ENCODE measurements around the gene CPN2.

DNA sequence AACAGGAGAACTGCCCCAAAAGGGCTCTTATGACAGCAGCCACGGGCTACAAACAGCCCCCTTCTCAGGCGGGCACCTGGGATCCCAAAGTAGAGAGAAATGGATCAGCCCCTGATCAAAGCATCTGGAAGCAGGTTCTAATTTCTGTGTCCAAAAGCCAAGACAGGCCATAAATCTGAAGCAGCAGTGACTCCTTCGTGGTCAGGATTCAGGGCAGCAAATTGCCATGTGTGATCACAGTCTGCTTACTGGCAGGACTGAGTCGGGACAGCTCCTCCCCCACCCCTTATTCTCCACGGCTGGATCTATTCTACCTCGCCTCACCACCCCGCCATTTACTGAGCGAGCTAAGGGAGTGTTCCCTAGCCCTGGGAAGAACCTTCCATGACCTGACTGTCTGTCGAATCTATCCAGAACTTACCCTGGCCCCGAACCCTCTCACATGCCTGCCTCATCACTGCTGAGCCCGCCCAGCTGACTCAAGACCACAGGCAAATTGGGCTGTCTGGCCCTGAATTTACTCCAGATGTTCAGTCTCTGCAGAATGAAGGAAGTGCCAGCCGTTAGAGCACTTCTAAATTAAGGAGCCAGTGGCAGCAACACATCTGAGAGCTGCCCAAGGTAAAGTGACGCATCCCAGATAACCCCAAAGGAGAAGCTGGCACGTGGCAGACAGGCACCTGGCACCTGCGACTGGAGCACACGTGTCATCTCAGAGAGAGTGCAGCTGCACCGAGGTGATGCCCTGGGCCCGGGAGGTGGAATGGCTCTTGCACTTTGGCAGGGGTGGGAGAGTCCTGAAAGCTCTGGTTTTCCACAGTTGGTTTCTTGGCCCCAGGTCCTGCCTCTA is 17.1 kb upstream of the CPN2 start:
- TF ChIP-seq, protein P1, sequence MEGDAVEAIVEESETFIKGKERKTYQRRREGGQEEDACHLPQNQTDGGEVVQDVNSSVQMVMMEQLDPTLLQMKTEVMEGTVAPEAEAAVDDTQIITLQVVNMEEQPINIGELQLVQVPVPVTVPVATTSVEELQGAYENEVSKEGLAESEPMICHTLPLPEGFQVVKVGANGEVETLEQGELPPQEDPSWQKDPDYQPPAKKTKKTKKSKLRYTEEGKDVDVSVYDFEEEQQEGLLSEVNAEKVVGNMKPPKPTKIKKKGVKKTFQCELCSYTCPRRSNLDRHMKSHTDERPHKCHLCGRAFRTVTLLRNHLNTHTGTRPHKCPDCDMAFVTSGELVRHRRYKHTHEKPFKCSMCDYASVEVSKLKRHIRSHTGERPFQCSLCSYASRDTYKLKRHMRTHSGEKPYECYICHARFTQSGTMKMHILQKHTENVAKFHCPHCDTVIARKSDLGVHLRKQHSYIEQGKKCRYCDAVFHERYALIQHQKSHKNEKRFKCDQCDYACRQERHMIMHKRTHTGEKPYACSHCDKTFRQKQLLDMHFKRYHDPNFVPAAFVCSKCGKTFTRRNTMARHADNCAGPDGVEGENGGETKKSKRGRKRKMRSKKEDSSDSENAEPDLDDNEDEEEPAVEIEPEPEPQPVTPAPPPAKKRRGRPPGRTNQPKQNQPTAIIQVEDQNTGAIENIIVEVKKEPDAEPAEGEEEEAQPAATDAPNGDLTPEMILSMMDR (IDR thresholded peaks at IDR 0.05; ENCODE audit: extremely low read depth in 1 of 2, insufficient read depth in 1 of 2, low read depth in 1 of 2, low read length in 2 of 2), result no peak
- TF ChIP-seq EZH2 (IDR thresholded peaks at IDR 0.05; ENCODE audit: borderline replicate concordance, low read depth, low read length, severe bottlenecking), result no peak

Measured in endothelial cell of umbilical vein (primary cell).